CD14-positive monocyte (primary cell): ENCODE measurements around the gene ACTRT3. TPM values are rescaled to one million over a fixed set of nuclear protein-coding genes. Genes with fewer than 3 reads are reported as not detected.

Source experiments
- DNase-seq, 3 donors: peaks; one replicate each; pipeline ENCODE4 v3.0.0-alpha.2; 2011 to 2022
- H2AFZ ChIP-seq: 2 replicates; pipeline ENCODE4 v1.6.0; 2012; ENCODE audit warnings: mild to moderate bottlenecking, low read depth, low read length, inconsistent platforms; ENCODE audit not compliant: insufficient read depth, poor library complexity, severe bottlenecking
- H3K27ac ChIP-seq, 2 donors: 1 replicate in 1 of 2; 2 replicates in 1 of 2; pipeline ENCODE4 v1.5.1; 2012 to 2013; ENCODE audit warnings: low read length in 2 of 2, control low read depth in 1 of 2, inconsistent platforms in 1 of 2, low read depth in 1 of 2, mild to moderate bottlenecking in 1 of 2
- H3K27me3 ChIP-seq, 2 donors: one replicate each; pipeline versions ENCODE4 v1.6.0 to v1.6.1; 2011 to 2013; ENCODE audit warnings: low read length in 2 of 2; ENCODE audit not compliant: control insufficient read depth in 2 of 2, insufficient read depth in 2 of 2
- H3K36me3 ChIP-seq, 2 donors: replicated peaks in 1 of 2; 1 replicate in 1 of 2; 2 replicates in 1 of 2; pipeline versions ENCODE4 v1.5.1 to v1.6.1; 2012 to 2013; ENCODE audit warnings: low read length in 2 of 2, control low read depth in 1 of 2, inconsistent platforms in 1 of 2, mild to moderate bottlenecking in 1 of 2; ENCODE audit not compliant: insufficient read depth in 2 of 2, control insufficient read depth in 1 of 2
- H3K4me1 ChIP-seq, 2 donors: 1 replicate in 1 of 2; 2 replicates in 1 of 2; pipeline versions ENCODE4 v1.5.1 to v1.6.1; 2012 to 2013; ENCODE audit warnings: low read length in 2 of 2, control low read depth in 1 of 2, inconsistent platforms in 1 of 2, mild to moderate bottlenecking in 1 of 2, moderate library complexity in 1 of 2; ENCODE audit not compliant: insufficient read depth in 2 of 2, control insufficient read depth in 1 of 2
- H3K4me2 ChIP-seq: replicated peaks from 2 replicates; pipeline ENCODE3; 2012; ENCODE audit warnings: low read length, moderate library complexity, mild to moderate bottlenecking; ENCODE audit not compliant: poor library complexity, severe bottlenecking; ENCODE audit errors: extremely low read depth
- H3K4me3 ChIP-seq, 3 experiments: fragments of 200-600 bp in 1 of 3; sonication (generic) in 1 of 3; replicated peaks in 1 of 3; 1 replicate in 2 of 3; 2 replicates in 1 of 3; pipeline ENCODE4 v1.5.1; 2011 to 2013; ENCODE audit warnings: low read length in 3 of 3, mild to moderate bottlenecking in 3 of 3, control low read depth in 2 of 3, low read depth in 2 of 3, inconsistent platforms in 1 of 3, moderate library complexity in 1 of 3
- H3K79me2 ChIP-seq: 2 replicates; pipeline ENCODE4 v1.6.0; 2012; ENCODE audit warnings: mild to moderate bottlenecking, control low read depth, inconsistent platforms, low read length, moderate library complexity; ENCODE audit not compliant: insufficient read depth
- H3K9ac ChIP-seq: 2 replicates; pipeline ENCODE4 v1.6.0; 2017; ENCODE audit warnings: low read length, mild to moderate bottlenecking; ENCODE audit not compliant: insufficient read depth, poor library complexity, severe bottlenecking
- H3K9me3 ChIP-seq, 2 donors: replicated peaks in 1 of 2; 1 replicate in 1 of 2; 2 replicates in 1 of 2; pipeline versions ENCODE4 v1.5.1 to v1.6.1; 2012 to 2013; ENCODE audit warnings: low read length in 2 of 2, control low read depth in 1 of 2; ENCODE audit not compliant: control insufficient read depth in 1 of 2, insufficient read depth in 1 of 2
- H4K20me1 ChIP-seq: 2 replicates; pipeline ENCODE4 v1.6.0; 2012; ENCODE audit warnings: mild to moderate bottlenecking, low read length, control low read depth, moderate library complexity; ENCODE audit not compliant: insufficient read depth
- H3K27ac Mint-ChIP-seq, 7 donors: one replicate each; pipeline ENCODE4 v1.8.0; 2020; ENCODE audit warnings: mild to moderate bottlenecking in 7 of 7, mixed read lengths in 7 of 7, moderate library complexity in 6 of 7, inconsistent platforms in 2 of 7
- H3K27me3 Mint-ChIP-seq, 3 donors: one replicate each; pipeline ENCODE4 v1.8.0; 2021 to 2022; ENCODE audit warnings: low read depth in 3 of 3, mild to moderate bottlenecking in 3 of 3, mixed read lengths in 3 of 3, moderate library complexity in 3 of 3, inconsistent platforms in 1 of 3
- H3K36me3 Mint-ChIP-seq, 2 donors: one replicate each; pipeline ENCODE4 v1.8.0; 2020; ENCODE audit warnings: mixed read lengths in 2 of 2, inconsistent platforms in 1 of 2, mild to moderate bottlenecking in 1 of 2
- H3K4me1 Mint-ChIP-seq: one replicate; pipeline ENCODE4 v1.8.0; 2020; ENCODE audit warnings: mild to moderate bottlenecking, mixed read lengths
- H3K4me3 Mint-ChIP-seq, 2 donors: one replicate each; pipeline ENCODE4 v1.8.0; 2020; ENCODE audit warnings: mild to moderate bottlenecking in 2 of 2, mixed read lengths in 2 of 2, moderate library complexity in 1 of 2
- H3K9me3 Mint-ChIP-seq, 7 donors: one replicate each; pipeline ENCODE4 v1.8.0; 2020 to 2022; ENCODE audit warnings: mixed read lengths in 7 of 7, mild to moderate bottlenecking in 6 of 7, moderate library complexity in 6 of 7, inconsistent platforms in 2 of 7
- CTCF ChIP-seq: fragments of 200-600 bp; IDR thresholded peaks from one replicate; pipeline ENCODE4 v1.8.0; 2022; ENCODE audit warnings: antibody characterized with exemption, mild to moderate bottlenecking
- WGBS: methylation state at CpG from one replicate; pipeline ENCODE4 v1.1.5; 2013; ENCODE audit warnings: missing lambda C conversion rate; ENCODE audit not compliant: insufficient coverage; 5-methylcytosine and 5-hydroxymethylcytosine counted together
- intact Hi-C, 2 donors: fragments of 100-400 bp; cut with micrococcal nuclease; formaldehyde crosslinking; loops; one replicate each; pipeline versions ENCODE4 v1.15.0 to v1.15.1; 2023
- polyA plus RNA-seq, 3 donors: library from polyadenylated mRNA; depleted of rRNA in 1 of 3; unstranded in 2 of 3; stranded (reverse) in 1 of 3; fragments of 300-500 nt in 2 of 3; fragments of >200 nt in 1 of 3; fragmentation: Illumina TruSeq in 2 of 3; gene quantifications; 1 replicate in 2 of 3; 2 replicates in 1 of 3; pipeline ENCODE4 v1.2.3, GENCODE V29; 2012 to 2021

The ACTRT3 gene
- polyA plus RNA-seq, 3 donors, result 0.03 to 0.08 TPM; not detected in 1

- no peak overlapping the region for H3K4me3 Mint-ChIP-seq
- H3K9ac ChIP-seq, result no peak overlapping the region
- no peak overlapping the region for H3K4me2 ChIP-seq
- H3K36me3 ChIP-seq, result peaks cover 80 to 100% of the 10 kb centered on the region in 2 donors
- no peaks in the 10 kb centered on the region for H3K9me3 ChIP-seq
- H3K27ac ChIP-seq, result no peak overlapping the region
- no peak overlapping the region for H3K4me3 ChIP-seq
- peaks cover 5% of the 10 kb centered on the region for H3K4me1 Mint-ChIP-seq
- no peaks in the 10 kb centered on the region for H3K27me3 Mint-ChIP-seq
- no peaks in the 10 kb centered on the region for H3K4me1 ChIP-seq
- no peak for DNase-seq
- H3K9me3 Mint-ChIP-seq, result no peaks in the 10 kb centered on the region
- WGBS, result 97% methylated on average over 4 of the region's 4 CpGs
- no peak for TF ChIP-seq CTCF
- H2AFZ ChIP-seq, result no peak overlapping the region
- H3K27me3 ChIP-seq, result no peaks in the 10 kb centered on the region
- H3K79me2 ChIP-seq, result peaks cover 6% of the 10 kb centered on the region
- intact Hi-C loops, result no loop called here
- H3K27ac Mint-ChIP-seq, result no peak overlapping the region
- peaks cover 61 to 77% of the 10 kb centered on the region in 2 donors for H3K36me3 Mint-ChIP-seq
- peaks cover 6% of the 10 kb centered on the region for H4K20me1 ChIP-seq
Observed at GRCh38 chr3:169781209-169781855, 12.0 kb upstream of the ACTRT3 start.

- Histone ChIP-seq H3K27ac (no peak overlapping the region), H3K4me1 (no peaks in the 10 kb centered on the region), H3K79me2 (peaks cover 12% of the 10 kb centered on the region), H3K9me3 (no peaks in the 10 kb centered on the region), H3K4me3 (no peak overlapping the region), H3K9ac (no peak overlapping the region), H2AFZ (no peak overlapping the region), H4K20me1 (peaks cover 11% of the 10 kb centered on the region), H3K27me3 (no peaks in the 10 kb centered on the region), H3K4me2 (no peak overlapping the region), H3K36me3 (peaks cover 74 to 100% of the 10 kb centered on the region in 2 donors)
- intact Hi-C loops, result no loop called here
- Mint-ChIP-seq H3K36me3 (peaks cover 59 to 75% of the 10 kb centered on the region in 2 donors), H3K4me3 (no peak overlapping the region), H3K27me3 (no peaks in the 10 kb centered on the region), H3K27ac (no peak overlapping the region), H3K9me3 (no peaks in the 10 kb centered on the region), H3K4me1 (peaks cover 8% of the 10 kb centered on the region)
- 29% methylated on average over 1 of the region's 2 CpGs for WGBS
- TF ChIP-seq CTCF, result no peak
- no peak for DNase-seq
Observed at GRCh38 chr3:169780742-169781141, 11.4 kb upstream of the ACTRT3 start.
